Measurements from ENCODE around the gene LYPLAL1.

Gene LYPLAL1

GRCh38 chr1:219202567-219202966 is 28.9 kb downstream of the LYPLAL1 start:
- no peak overlapping the region for H3K4me3 ChIP-seq (ENCODE audit: low read depth, low read length)
- TF ChIP-seq CTCF (IDR thresholded peaks at IDR 0.05; ENCODE audit: low read depth, low read length, missing control alignments), result no peak
- no peak for DNase-seq (ENCODE audit: low read depth)

- TF ChIP-seq CTCF (IDR thresholded peaks at IDR 0.05; ENCODE audit: low read depth, low read length, missing control alignments), result no peak
- H3K4me3 ChIP-seq (ENCODE audit: low read depth, low read length), result no peak overlapping the region
- no peak for DNase-seq (ENCODE audit: low read depth)
These were observed 32.7 kb downstream of the LYPLAL1 start for GRCh38 chr1:219206350-219206749.

GRCh38 chr1:219209578-219209977 is 35.9 kb downstream of the LYPLAL1 start:
- no peak for TF ChIP-seq CTCF (IDR thresholded peaks at IDR 0.05; ENCODE audit: low read depth, low read length, missing control alignments)
- no peak for DNase-seq (ENCODE audit: low read depth)
- no peak overlapping the region for H3K4me3 ChIP-seq (ENCODE audit: low read depth, low read length)

GRCh38 chr1:219210067-219210466 is 36.4 kb downstream of the LYPLAL1 start:
- no peak overlapping the region for H3K4me3 ChIP-seq (ENCODE audit: low read depth, low read length)
- no peak for TF ChIP-seq CTCF (IDR thresholded peaks at IDR 0.05; ENCODE audit: low read depth, low read length, missing control alignments)
- DNase-seq (ENCODE audit: low read depth), result no peak

GRCh38 chr1:219215477-219215876 is 41.8 kb downstream of the LYPLAL1 start:
- H3K4me3 ChIP-seq (ENCODE audit: low read depth, low read length), result no peak overlapping the region
- TF ChIP-seq CTCF (IDR thresholded peaks at IDR 0.05; ENCODE audit: low read depth, low read length, missing control alignments), result no peak
- DNase-seq (ENCODE audit: low read depth), result no peak

- peak; percentile 46 for TF ChIP-seq CTCF (IDR thresholded peaks at IDR 0.05; ENCODE audit: low read depth, low read length, missing control alignments)
- H3K4me3 ChIP-seq (ENCODE audit: low read depth, low read length), result no peak overlapping the region
- peak; percentile 34 for DNase-seq (ENCODE audit: low read depth)
These were observed 47.3 kb downstream of the LYPLAL1 start for GRCh38 chr1:219220945-219221344.

- no peak for TF ChIP-seq CTCF (IDR thresholded peaks at IDR 0.05; ENCODE audit: low read depth, low read length, missing control alignments)
- no peak for DNase-seq (ENCODE audit: low read depth)
- H3K4me3 ChIP-seq (ENCODE audit: low read depth, low read length), result no peak overlapping the region
These were observed 49.8 kb downstream of the LYPLAL1 start for GRCh38 chr1:219223496-219223895.

All from GM12864 (cell line).